ENCODE results near the gene NPHP4. TPM values are rescaled to one million over a fixed set of nuclear protein-coding genes. Genes with fewer than 3 reads are reported as not detected.
"Not testable (repeated sequence)": the region's sequence is repeated elsewhere in the genome, so short reads cannot be mapped to it uniquely, and the experiment has no call there.

Gene NPHP4
- total and polyA plus RNA-seq, 2 experiments from 2014 or later, result 6.4 to 12.7 TPM

DNA sequence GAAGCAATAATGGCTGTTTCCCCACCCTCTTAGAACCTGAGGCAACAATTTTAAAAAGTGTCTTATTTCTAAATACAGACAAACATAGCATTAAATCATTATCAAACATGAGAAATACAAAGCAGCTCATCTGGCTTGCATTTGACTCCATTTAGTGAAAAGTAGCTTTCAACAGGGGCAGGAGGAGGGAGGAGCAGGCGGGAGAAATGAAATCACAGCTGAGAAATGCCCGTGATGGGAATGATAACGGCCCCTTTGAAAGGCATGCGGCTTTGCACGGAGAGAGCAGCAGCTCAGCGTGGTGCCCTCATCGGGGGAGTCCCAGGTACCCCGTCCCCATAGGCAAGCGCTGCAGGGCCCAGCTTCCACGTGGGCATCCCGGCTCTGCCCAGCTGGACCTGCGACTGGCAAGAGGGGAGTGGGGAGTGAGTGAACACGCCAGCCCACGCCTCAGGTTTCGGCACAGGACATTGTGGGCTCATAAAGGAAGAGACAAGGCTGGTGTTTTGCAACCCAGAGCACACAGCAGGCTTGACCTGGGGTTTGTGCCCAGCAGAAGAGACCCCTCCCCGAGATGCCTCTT is 134.6 kb downstream of the NPHP4 start:
- no peak for DNase-seq (ENCODE audit: low read depth in 1 of 2, low spot score in 1 of 2)
- Histone ChIP-seq H3K9me3 (ENCODE audit: low read depth) (no peaks in the 10 kb centered on the region), H3K36me3 (no peaks in the 10 kb centered on the region), H3K4me3 (no peak overlapping the region), H3K4me1 (ENCODE audit: low read depth) (no peaks in the 10 kb centered on the region), H3K27me3 (no peaks in the 10 kb centered on the region), H3K27ac (no peak overlapping the region)
- TF ChIP-seq, protein P1, sequence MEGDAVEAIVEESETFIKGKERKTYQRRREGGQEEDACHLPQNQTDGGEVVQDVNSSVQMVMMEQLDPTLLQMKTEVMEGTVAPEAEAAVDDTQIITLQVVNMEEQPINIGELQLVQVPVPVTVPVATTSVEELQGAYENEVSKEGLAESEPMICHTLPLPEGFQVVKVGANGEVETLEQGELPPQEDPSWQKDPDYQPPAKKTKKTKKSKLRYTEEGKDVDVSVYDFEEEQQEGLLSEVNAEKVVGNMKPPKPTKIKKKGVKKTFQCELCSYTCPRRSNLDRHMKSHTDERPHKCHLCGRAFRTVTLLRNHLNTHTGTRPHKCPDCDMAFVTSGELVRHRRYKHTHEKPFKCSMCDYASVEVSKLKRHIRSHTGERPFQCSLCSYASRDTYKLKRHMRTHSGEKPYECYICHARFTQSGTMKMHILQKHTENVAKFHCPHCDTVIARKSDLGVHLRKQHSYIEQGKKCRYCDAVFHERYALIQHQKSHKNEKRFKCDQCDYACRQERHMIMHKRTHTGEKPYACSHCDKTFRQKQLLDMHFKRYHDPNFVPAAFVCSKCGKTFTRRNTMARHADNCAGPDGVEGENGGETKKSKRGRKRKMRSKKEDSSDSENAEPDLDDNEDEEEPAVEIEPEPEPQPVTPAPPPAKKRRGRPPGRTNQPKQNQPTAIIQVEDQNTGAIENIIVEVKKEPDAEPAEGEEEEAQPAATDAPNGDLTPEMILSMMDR (IDR thresholded peaks at IDR 0.05; ENCODE audit: low read depth, low read length), result no peak

GRCh38 chr1:5857011-5857410 is 135.2 kb downstream of the NPHP4 start:
- H3K27me3 ChIP-seq, result no peaks in the 10 kb centered on the region
- H3K9me3 ChIP-seq (ENCODE audit: low read depth), result no peaks in the 10 kb centered on the region
- TF ChIP-seq, protein P1 (IDR thresholded peaks at IDR 0.05; ENCODE audit: low read depth, low read length), result no peak
- no peak overlapping the region for H3K27ac ChIP-seq
- no peaks in the 10 kb centered on the region for H3K4me1 ChIP-seq (ENCODE audit: low read depth)
- H3K36me3 ChIP-seq, result no peaks in the 10 kb centered on the region
- H3K4me3 ChIP-seq, result no peak overlapping the region
- DNase-seq (ENCODE audit: low read depth in 1 of 2, low spot score in 1 of 2), result no peak

- TF ChIP-seq, protein P1 (IDR thresholded peaks at IDR 0.05; ENCODE audit: low read depth, low read length), result no peak
- no peak overlapping the region for H3K4me3 ChIP-seq
- no peak overlapping the region for H3K27ac ChIP-seq
- no peaks in the 10 kb centered on the region for H3K9me3 ChIP-seq (ENCODE audit: low read depth)
- no peaks in the 10 kb centered on the region for H3K4me1 ChIP-seq (ENCODE audit: low read depth)
- DNase-seq (ENCODE audit: low read depth in 1 of 2, low spot score in 1 of 2), result peak in 1 of 2 donors; percentile 9
- H3K36me3 ChIP-seq, result no peaks in the 10 kb centered on the region
- no peaks in the 10 kb centered on the region for H3K27me3 ChIP-seq
These were observed 135.9 kb downstream of the NPHP4 start for GRCh38 chr1:5856246-5856815.

DNA sequence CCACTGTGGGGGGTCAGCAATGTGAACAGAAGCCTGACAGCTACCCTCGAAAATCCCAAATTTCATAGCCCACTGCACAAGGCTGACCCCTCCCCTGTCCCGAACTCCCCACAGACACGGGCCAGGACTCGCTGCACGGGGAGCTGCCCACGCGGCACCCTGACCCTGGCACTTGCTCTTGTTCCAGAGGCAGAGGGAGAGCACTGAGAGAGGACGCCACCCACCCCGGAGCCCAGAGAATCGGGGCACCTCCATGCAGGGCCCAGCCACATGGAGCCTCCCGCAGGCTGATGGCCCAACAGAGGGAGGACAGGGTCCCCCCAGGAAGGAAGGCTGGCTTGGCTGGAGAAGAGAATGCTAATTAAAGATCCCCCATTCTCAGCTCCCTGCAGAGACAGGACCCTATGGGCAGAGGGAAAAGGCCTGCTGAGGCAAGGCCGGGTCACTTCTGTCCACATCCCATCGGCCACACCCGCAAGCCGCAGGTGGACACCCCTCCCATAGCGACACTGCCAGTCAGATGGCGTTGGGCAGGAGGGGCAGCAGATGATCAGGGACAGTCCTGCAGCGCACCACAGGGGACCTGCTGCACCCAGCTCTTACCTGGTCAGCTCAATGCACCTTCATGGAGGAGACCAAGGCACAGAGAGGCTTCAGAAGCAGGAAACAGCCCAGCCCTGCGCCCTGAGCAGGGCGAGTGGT is 136.9 kb downstream of the NPHP4 start:
- no peaks in the 10 kb centered on the region for H3K9me3 ChIP-seq (ENCODE audit: low read depth)
- DNase-seq (ENCODE audit: low read depth in 1 of 2, low spot score in 1 of 2), result no peak
- no peaks in the 10 kb centered on the region for H3K36me3 ChIP-seq
- TF ChIP-seq, protein P1 (IDR thresholded peaks at IDR 0.05; ENCODE audit: low read depth, low read length), result no peak
- no peaks in the 10 kb centered on the region for H3K4me1 ChIP-seq (ENCODE audit: low read depth)
- no peak overlapping the region for H3K4me3 ChIP-seq
- no peak overlapping the region for H3K27ac ChIP-seq
- H3K27me3 ChIP-seq, result no peaks in the 10 kb centered on the region

- H3K36me3 ChIP-seq, result no peaks in the 10 kb centered on the region
- TF ChIP-seq, protein P1 (IDR thresholded peaks at IDR 0.05; ENCODE audit: low read depth, low read length), result no peak
- no peaks in the 10 kb centered on the region for H3K9me3 ChIP-seq (ENCODE audit: low read depth)
- H3K4me1 ChIP-seq (ENCODE audit: low read depth), result no peaks in the 10 kb centered on the region
- H3K27me3 ChIP-seq, result no peaks in the 10 kb centered on the region
- no peak for DNase-seq (ENCODE audit: low read depth in 1 of 2, low spot score in 1 of 2)
- H3K27ac ChIP-seq, result no peak overlapping the region
- no peak overlapping the region for H3K4me3 ChIP-seq
These were observed 137.5 kb downstream of the NPHP4 start for GRCh38 chr1:5854754-5855153.

- not testable (repeated sequence) for H3K27ac ChIP-seq; H3K4me1 ChIP-seq (ENCODE audit: low read depth); H3K4me3 ChIP-seq; DNase-seq (ENCODE audit: low read depth in 1 of 2, low spot score in 1 of 2); H3K27me3 ChIP-seq; H3K9me3 ChIP-seq (ENCODE audit: low read depth); H3K36me3 ChIP-seq
These were observed 138.4 kb downstream of the NPHP4 start for GRCh38 chr1:5853858-5854257.

Data from cardiac muscle cell (in vitro differentiated cells and primary cell).